Islet precursor cell (in vitro differentiated cells): ENCODE measurements around the gene ZNF830.

ENCODE experiments used
- DNase-seq: peaks from one replicate; pipeline ENCODE4 v3.0.0-alpha.2; 2018

The ZNF830 gene

GRCh38 chr17:34993031-34993430 lies 31.7 kb downstream of the ZNF830 start:
- no peak for DNase-seq

- no peak for DNase-seq
Observed at GRCh38 chr17:34996422-34997285, 35.3 kb downstream of the ZNF830 start.

GRCh38 chr17:34997355-34997862 lies 36.1 kb downstream of the ZNF830 start:
- DNase-seq, result peak; percentile 36

GRCh38 chr17:34998205-34998604 lies 36.9 kb downstream of the ZNF830 start:
- DNase-seq, result peak; percentile 94

- DNase-seq, result peak; percentile 33
Observed at GRCh38 chr17:34999456-34999855, 38.1 kb downstream of the ZNF830 start.

GRCh38 chr17:35000965-35001364 lies 39.6 kb downstream of the ZNF830 start:
- peak; percentile 36 for DNase-seq

- peak; percentile 33 for DNase-seq
Observed at GRCh38 chr17:35001549-35001948, 40.2 kb downstream of the ZNF830 start.

GRCh38 chr17:35002876-35003551 lies 41.7 kb downstream of the ZNF830 start:
- no peak for DNase-seq

- DNase-seq, result no peak
Observed at GRCh38 chr17:35003778-35004177, 42.4 kb downstream of the ZNF830 start.

GRCh38 chr17:35006345-35006744 lies 45.0 kb downstream of the ZNF830 start:
- DNase-seq, result no peak

- no peak for DNase-seq
Observed at GRCh38 chr17:35006961-35007360, 45.6 kb downstream of the ZNF830 start.

- DNase-seq, result no peak
Observed at GRCh38 chr17:35010093-35010492, 48.8 kb downstream of the ZNF830 start.

GRCh38 chr17:35011671-35012216 lies 50.4 kb downstream of the ZNF830 start:
- peak; percentile 56 for DNase-seq
